ENCODE results near the gene CAMTA2.
"Not testable (repeated sequence)": the region's sequence is repeated elsewhere in the genome, so short reads cannot be mapped to it uniquely, and the experiment has no call there.

The CAMTA2 gene

GRCh38 chr17:4931963-4932362, 55.5 kb downstream of the CAMTA2 start, which contains the start of gene GP1BA:
Gene GP1BA, plus strand, starts transcription at chr17:4932277. Its CDS starts 328 bp downstream, at chr17:4932605.
- Histone ChIP-seq H4K20me1 (ENCODE audit: low read depth, low read length) (no peaks in the 10 kb centered on the region), H3K36me3 (ENCODE audit: low read length) (no peaks in the 10 kb centered on the region), H3K79me2 (ENCODE audit: insufficient read depth, low read length) (no peaks in the 10 kb centered on the region), H3K27me3 (ENCODE audit: low read length) (no peaks in the 10 kb centered on the region), H3K4me2 (ENCODE audit: low read depth, low read length, poor library complexity, severe bottlenecking) (no peak within 1 kb of the TSS), H3K4me3 (ENCODE audit: insufficient read depth, low read length, poor library complexity, severe bottlenecking) (no peak within 1 kb of the TSS), H2AFZ (ENCODE audit: low read depth, low read length, severe bottlenecking) (no peak within 1 kb of the TSS), H3K27ac (ENCODE audit: low read depth, low read length) (no peak within 1 kb of the TSS), H3K9ac (ENCODE audit: low read length) (no peak within 1 kb of the TSS), H3K9me2 (replicated peaks; ENCODE audit: insufficient read depth, low read length) (no peaks in the 10 kb centered on the region), H3K9me3 (ENCODE audit: insufficient read depth, low read length) (no peaks in the 10 kb centered on the region), H3F3A (ENCODE audit: insufficient read depth) (0 out of 2 replicates have a peak, but pooled peaks cover 3% of the 10 kb centered on the region)
- TF ChIP-seq EZH2phosphoT487 (conservative IDR thresholded peaks at IDR 0.05; ENCODE audit: low read length) (no peak), CTCF (IDR thresholded peaks at IDR 0.05; ENCODE audit: insufficient read depth, low read length, poor library complexity, severe bottlenecking) (no peak)

- H3K9me2 ChIP-seq (replicated peaks; ENCODE audit: insufficient read depth, low read length), result no peaks in the 10 kb centered on the region
- H3K27ac ChIP-seq (ENCODE audit: low read depth, low read length), result no peak overlapping the region
- no peak overlapping the region for H2AFZ ChIP-seq (ENCODE audit: low read depth, low read length, severe bottlenecking)
- H3K4me2 ChIP-seq (ENCODE audit: low read depth, low read length, poor library complexity, severe bottlenecking), result no peak overlapping the region
- H3K9ac ChIP-seq (ENCODE audit: low read length), result no peak overlapping the region
- no peak for TF ChIP-seq EZH2phosphoT487 (conservative IDR thresholded peaks at IDR 0.05; ENCODE audit: low read length)
- TF ChIP-seq CTCF (IDR thresholded peaks at IDR 0.05; ENCODE audit: insufficient read depth, low read length, poor library complexity, severe bottlenecking), result no peak
- H3K79me2 ChIP-seq (ENCODE audit: insufficient read depth, low read length), result no peaks in the 10 kb centered on the region
- H3K36me3 ChIP-seq (ENCODE audit: low read length), result no peaks in the 10 kb centered on the region
- no peaks in the 10 kb centered on the region for H4K20me1 ChIP-seq (ENCODE audit: low read depth, low read length)
- no peaks in the 10 kb centered on the region for H3K9me3 ChIP-seq (ENCODE audit: insufficient read depth, low read length)
- no peaks in the 10 kb centered on the region for H3K27me3 ChIP-seq (ENCODE audit: low read length)
- 0 out of 2 replicates have a peak, but pooled peaks cover 3% of the 10 kb centered on the region for H3F3A ChIP-seq (ENCODE audit: insufficient read depth)
- H3K4me3 ChIP-seq (ENCODE audit: insufficient read depth, low read length, poor library complexity, severe bottlenecking), result no peak overlapping the region
These were observed 58.6 kb downstream of the CAMTA2 start for GRCh38 chr17:4928881-4929280.

- not testable (repeated sequence) for H3K27ac ChIP-seq (ENCODE audit: low read depth, low read length); H4K20me1 ChIP-seq (ENCODE audit: low read depth, low read length); H3K9me2 ChIP-seq (replicated peaks; ENCODE audit: insufficient read depth, low read length)
These were observed 60.7 kb downstream of the CAMTA2 start for GRCh38 chr17:4926577-4927335.

GRCh38 chr17:4921320-4921719, 66.2 kb downstream of the CAMTA2 start:
- Histone ChIP-seq H4K20me1 (ENCODE audit: low read depth, low read length) (no peaks in the 10 kb centered on the region), H3K9me2 (replicated peaks; ENCODE audit: insufficient read depth, low read length) (no peaks in the 10 kb centered on the region), H3K9me3 (ENCODE audit: insufficient read depth, low read length) (no peaks in the 10 kb centered on the region), H3K9ac (ENCODE audit: low read length) (no peak overlapping the region), H3F3A (ENCODE audit: insufficient read depth) (no peaks in the 10 kb centered on the region), H3K4me3 (ENCODE audit: insufficient read depth, low read length, poor library complexity, severe bottlenecking) (no peak overlapping the region), H2AFZ (ENCODE audit: low read depth, low read length, severe bottlenecking) (no peak overlapping the region), H3K4me2 (ENCODE audit: low read depth, low read length, poor library complexity, severe bottlenecking) (no peak overlapping the region), H3K36me3 (ENCODE audit: low read length) (no peaks in the 10 kb centered on the region), H3K79me2 (ENCODE audit: insufficient read depth, low read length) (no peaks in the 10 kb centered on the region), H3K27me3 (ENCODE audit: low read length) (no peaks in the 10 kb centered on the region), H3K27ac (ENCODE audit: low read depth, low read length) (no peak overlapping the region)
- TF ChIP-seq CTCF (IDR thresholded peaks at IDR 0.05; ENCODE audit: insufficient read depth, low read length, poor library complexity, severe bottlenecking), result no peak
- no peak for TF ChIP-seq EZH2phosphoT487 (conservative IDR thresholded peaks at IDR 0.05; ENCODE audit: low read length)

More at GRCh38 chr17:4926577-4927335, 60.7 kb downstream of the CAMTA2 start:
- H3K36me3 ChIP-seq (ENCODE audit: low read length); H3K4me2 ChIP-seq (ENCODE audit: low read depth, low read length, poor library complexity, severe bottlenecking); H3K9me3 ChIP-seq (ENCODE audit: insufficient read depth, low read length); H3F3A ChIP-seq (ENCODE audit: insufficient read depth); H3K9ac ChIP-seq (ENCODE audit: low read length); H2AFZ ChIP-seq (ENCODE audit: low read depth, low read length, severe bottlenecking); H3K79me2 ChIP-seq (ENCODE audit: insufficient read depth, low read length); H3K4me3 ChIP-seq (ENCODE audit: insufficient read depth, low read length, poor library complexity, severe bottlenecking); H3K27me3 ChIP-seq (ENCODE audit: low read length): not testable (repeated sequence)
